SK-N-SH treated with all-trans-retinoic acid at 6 μM for 48 hours (cell line): ENCODE data around the gene DNAJC4.

Experiments
- ATAC-seq: fragments of 200-7000 bp; cut with Tn5 transposase; 3 replicates; pipeline ENCODE4 v1.9.1; 2020; ENCODE audit warnings: mild to moderate bottlenecking, moderate library complexity
- ARNTL ChIP-seq: fragments of 450-650 bp; formaldehyde crosslinking; IDR thresholded peaks from 2 replicates; pipeline ENCODE4 v1.5.0; 2020; ENCODE audit warnings: low read depth, mild to moderate bottlenecking, moderate library complexity, borderline replicate concordance
- BACH2 ChIP-seq: fragments of 250-450 bp; sonication (Bioruptor Pico); IDR thresholded peaks from 2 replicates; pipeline ENCODE4 v1.9.0; 2021; ENCODE audit warnings: mild to moderate bottlenecking, borderline replicate concordance
- CREB5 ChIP-seq: fragments of 250-450 bp; sonication (Bioruptor Pico); IDR thresholded peaks from 2 replicates; pipeline ENCODE4 v1.5.1; 2020; ENCODE audit warnings: low read depth, mild to moderate bottlenecking, moderate library complexity
- CSDC2 ChIP-seq: fragments of 250-450 bp; sonication (Bioruptor Pico); IDR thresholded peaks from 2 replicates; pipeline ENCODE4 v1.5.0; 2020; ENCODE audit warnings: mild to moderate bottlenecking, moderate library complexity
- CSRNP3 ChIP-seq: fragments of 250-450 bp; sonication (Bioruptor Pico); IDR thresholded peaks from 2 replicates; pipeline ENCODE4 v1.5.1; 2021; ENCODE audit warnings: mild to moderate bottlenecking, moderate library complexity
- ESRRG ChIP-seq: fragments of 250-450 bp; sonication (Bioruptor Pico); IDR thresholded peaks from 2 replicates; pipeline ENCODE4 v1.6.1; 2021; ENCODE audit warnings: mild to moderate bottlenecking
- ISL1 ChIP-seq: fragments of 250-450 bp; sonication (Bioruptor Pico); IDR thresholded peaks from 2 replicates; pipeline ENCODE4 v2.1.2; 2022; ENCODE audit warnings: mild to moderate bottlenecking, moderate library complexity
- OSR1 ChIP-seq: fragments of 250-450 bp; sonication (Bioruptor Pico); IDR thresholded peaks from 2 replicates; pipeline ENCODE4 v1.8.0; 2022; ENCODE audit warnings: moderate library complexity, mild to moderate bottlenecking, inconsistent platforms
- PATZ1 ChIP-seq: fragments of 250-450 bp; sonication (Bioruptor Pico); IDR thresholded peaks from 2 replicates; pipeline ENCODE4 v1.8.0; 2020; ENCODE audit warnings: mild to moderate bottlenecking, moderate library complexity, borderline replicate concordance
- POU6F1 ChIP-seq: fragments of 250-450 bp; sonication (Bioruptor Pico); IDR thresholded peaks from 2 replicates; pipeline ENCODE4 v1.8.0; 2021; ENCODE audit warnings: low read depth, mild to moderate bottlenecking, moderate library complexity, borderline replicate concordance
- PPARA ChIP-seq: fragments of 250-450 bp; sonication (Bioruptor Pico); IDR thresholded peaks from 2 replicates; pipeline ENCODE4 v1.5.0; 2020; ENCODE audit warnings: mild to moderate bottlenecking, borderline replicate concordance
- RARB ChIP-seq: fragments of 250-450 bp; sonication (Bioruptor Pico); IDR thresholded peaks from 2 replicates; pipeline ENCODE4 v1.8.0; 2021; ENCODE audit warnings: mild to moderate bottlenecking, moderate library complexity
- SNAI2 ChIP-seq: fragments of 250-450 bp; sonication (Bioruptor Pico); IDR thresholded peaks from 2 replicates; pipeline ENCODE4 v1.5.0; 2020; ENCODE audit warnings: mild to moderate bottlenecking, moderate library complexity
- TCF4 ChIP-seq: fragments of 250-450 bp; sonication (Bioruptor Pico); IDR thresholded peaks from 2 replicates; pipeline ENCODE4 v1.8.0; 2021; ENCODE audit warnings: mild to moderate bottlenecking, moderate library complexity, borderline replicate concordance
- TOX ChIP-seq: fragments of 250-450 bp; sonication (Bioruptor Pico); IDR thresholded peaks from 2 replicates; pipeline ENCODE4 v1.8.0; 2021; ENCODE audit warnings: mild to moderate bottlenecking, moderate library complexity, borderline replicate concordance
- TSHZ2 ChIP-seq: fragments of 250-450 bp; sonication (Bioruptor Pico); IDR thresholded peaks from 2 replicates; pipeline ENCODE4 v1.5.0; 2020; ENCODE audit warnings: mild to moderate bottlenecking, moderate library complexity
- ZFP3 ChIP-seq: fragments of 250-450 bp; sonication (Bioruptor Pico); IDR thresholded peaks from 2 replicates; pipeline ENCODE4 v1.5.0; 2020; ENCODE audit warnings: mild to moderate bottlenecking, moderate library complexity
- ZFP30 ChIP-seq: fragments of 450-650 bp; formaldehyde crosslinking; IDR thresholded peaks from 2 replicates; pipeline ENCODE4 v1.5.0; 2022; ENCODE audit warnings: mild to moderate bottlenecking, moderate library complexity
- ZNF565 ChIP-seq: fragments of 450-650 bp; formaldehyde crosslinking; conservative IDR thresholded peaks from 2 replicates; pipeline ENCODE4 v1.5.0; 2020; ENCODE audit warnings: low read depth, mild to moderate bottlenecking, moderate library complexity
- ZNF70 ChIP-seq: fragments of 450-650 bp; formaldehyde crosslinking; IDR thresholded peaks from 2 replicates; pipeline ENCODE4 v1.5.0; 2020; ENCODE audit warnings: mild to moderate bottlenecking, moderate library complexity
- ZNF8 ChIP-seq: fragments of 450-650 bp; formaldehyde crosslinking; IDR thresholded peaks from 2 replicates; pipeline ENCODE4 v1.5.0; 2020; ENCODE audit warnings: mild to moderate bottlenecking, moderate library complexity

Gene DNAJC4

GRCh38 chr11:64251016-64251752, 20.8 kb downstream of the DNAJC4 start, which contains the start of gene PLCB3:
Gene PLCB3, plus strand, starts transcription at chr11:64251530. Its CDS starts 120 bp downstream, at chr11:64251650.
- ATAC-seq, result peak; percentile 14
- no peak for TF ChIP-seq TOX
- TF ChIP-seq ISL1 (CRISPR knock-in tag), result no peak
- no peak for TF ChIP-seq TCF4
- no peak for TF ChIP-seq BACH2 (CRISPR knock-in tag)
- no peak for TF ChIP-seq ZNF565 (CRISPR knock-in tag)
- TF ChIP-seq ZFP30, result no peak
- no peak for TF ChIP-seq SNAI2 (CRISPR knock-in tag)
- TF ChIP-seq ZFP3 (CRISPR knock-in tag), result no peak
- no peak for TF ChIP-seq ZNF70
- no peak for TF ChIP-seq POU6F1 (CRISPR knock-in tag)
- TF ChIP-seq RARB (CRISPR knock-in tag), result no peak
- no peak for TF ChIP-seq CREB5 (CRISPR knock-in tag)
- no peak for TF ChIP-seq CSDC2 (CRISPR knock-in tag)
- TF ChIP-seq ZNF8, result no peak
- no peak for TF ChIP-seq OSR1
- no peak for TF ChIP-seq PATZ1
- no peak for TF ChIP-seq PPARA (CRISPR knock-in tag)
- TF ChIP-seq CSRNP3 (CRISPR knock-in tag), result no peak
- no peak for TF ChIP-seq ESRRG (CRISPR knock-in tag)

- TF ChIP-seq CSDC2 (CRISPR knock-in tag), result no peak
- TF ChIP-seq ZNF70, result no peak
- TF ChIP-seq ARNTL, result no peak
- no peak for TF ChIP-seq ESRRG (CRISPR knock-in tag)
- TF ChIP-seq ZNF8, result no peak
- no peak for TF ChIP-seq TOX
- no peak for TF ChIP-seq ZFP30
- TF ChIP-seq CSRNP3 (CRISPR knock-in tag), result no peak
- no peak for TF ChIP-seq PPARA (CRISPR knock-in tag)
- no peak for TF ChIP-seq ISL1 (CRISPR knock-in tag)
- TF ChIP-seq BACH2 (CRISPR knock-in tag), result no peak
- TF ChIP-seq, all 23 proteins: peak for 0
- ATAC-seq, result no peak
These were observed 21.3 kb downstream of the DNAJC4 start for GRCh38 chr11:64251753-64252002.

- no peak for TF ChIP-seq ZNF70
- TF ChIP-seq ZNF8, result no peak
- no peak for TF ChIP-seq SNAI2 (CRISPR knock-in tag)
- no peak for TF ChIP-seq ESRRG (CRISPR knock-in tag)
- TF ChIP-seq TSHZ2 (CRISPR knock-in tag), result no peak
- ATAC-seq, result peak; percentile 53
These were observed 21.9 kb downstream of the DNAJC4 start for GRCh38 chr11:64252003-64252872.
